HG02642 (cell line): Measurements from ENCODE around the gene DCTN5.

Experiments
- ATAC-seq: cut with Tn5 transposase; IDR thresholded peaks from one replicate; pipeline ENCODE4 v1.9.1; 2021; ENCODE audit warnings: mild to moderate bottlenecking; ENCODE audit not compliant: unreplicated experiment, poor library complexity

Gene DCTN5

GRCh38 chr16:23724096-23724784 lies 83.0 kb downstream of the DCTN5 start:
- ATAC-seq = no peak

GRCh38 chr16:23724785-23725131 lies 83.5 kb downstream of the DCTN5 start:
- no peak for ATAC-seq

GRCh38 chr16:23726710-23727109 lies 85.4 kb downstream of the DCTN5 start:
- no peak for ATAC-seq
